T47D (cell line): Measurements from ENCODE around the gene PILRB.
"Not testable (repeated sequence)": the region's sequence is repeated elsewhere in the genome, so short reads cannot be mapped to it uniquely, and the experiment has no call there.

Experiments used
- DNase-seq, 2 experiments: peaks; one replicate each; pipeline versions ENCODE4 v3.0.0 to v3.0.0-alpha.2; 2011 to 2012; ENCODE audit warnings: low read depth in 1 of 2, low spot score in 1 of 2
- JUND ChIP-seq: IDR thresholded peaks from 2 replicates; pipeline ENCODE4 v1.6.1; 2012; ENCODE audit warnings: low read depth
- in situ Hi-C: cut with HindIII; loops from 2 replicates; pipeline ENCODE4 v1.10.0; 2016; ENCODE audit warnings: low sequenced_read_pairs, low pct_unique_long_range_greater_than_20kb

PILRB gene

DNA sequence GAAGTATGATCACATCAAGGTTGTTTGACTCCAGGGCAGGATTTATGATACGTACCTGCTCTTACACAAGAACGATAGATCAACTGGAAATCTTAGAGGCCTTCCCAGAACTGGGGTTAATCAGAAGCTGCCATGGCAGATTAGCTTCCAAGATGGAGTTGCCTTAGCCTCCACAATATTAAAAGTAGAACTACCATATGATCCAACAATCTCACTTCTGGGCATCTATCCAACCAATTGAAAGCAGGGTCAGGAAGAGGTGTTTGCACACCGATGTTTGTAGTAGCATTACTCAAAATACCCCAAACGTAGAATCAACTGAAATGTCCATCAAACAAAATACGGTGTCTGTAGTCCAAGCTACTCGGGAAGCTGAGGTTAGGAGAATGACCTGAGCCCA, 6.6 kb downstream of the PILRB start:
- TF ChIP-seq JUND = no peak
- in situ Hi-C loops = no loop called here
- no peak for DNase-seq

DNA sequence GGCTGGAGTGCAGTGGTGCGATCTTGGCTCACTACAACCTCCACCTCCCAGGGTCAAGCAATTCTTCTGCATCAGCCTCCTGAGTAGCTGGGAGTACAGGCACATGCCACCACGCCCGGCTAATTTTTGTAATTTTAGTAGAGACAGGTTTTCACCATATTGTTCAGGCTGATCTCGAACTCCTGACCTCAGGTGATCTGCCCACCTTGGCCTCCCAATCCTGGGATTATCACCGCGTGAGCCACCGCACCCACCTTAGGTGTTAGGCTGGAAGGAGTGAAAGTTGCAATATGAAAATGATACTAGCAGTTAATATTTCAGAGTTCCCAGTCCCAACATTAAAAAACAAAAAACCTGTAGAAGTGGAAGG, 8.1 kb downstream of the PILRB start:
- in situ Hi-C loops, DNase-seq: not testable (repeated sequence)

DNA sequence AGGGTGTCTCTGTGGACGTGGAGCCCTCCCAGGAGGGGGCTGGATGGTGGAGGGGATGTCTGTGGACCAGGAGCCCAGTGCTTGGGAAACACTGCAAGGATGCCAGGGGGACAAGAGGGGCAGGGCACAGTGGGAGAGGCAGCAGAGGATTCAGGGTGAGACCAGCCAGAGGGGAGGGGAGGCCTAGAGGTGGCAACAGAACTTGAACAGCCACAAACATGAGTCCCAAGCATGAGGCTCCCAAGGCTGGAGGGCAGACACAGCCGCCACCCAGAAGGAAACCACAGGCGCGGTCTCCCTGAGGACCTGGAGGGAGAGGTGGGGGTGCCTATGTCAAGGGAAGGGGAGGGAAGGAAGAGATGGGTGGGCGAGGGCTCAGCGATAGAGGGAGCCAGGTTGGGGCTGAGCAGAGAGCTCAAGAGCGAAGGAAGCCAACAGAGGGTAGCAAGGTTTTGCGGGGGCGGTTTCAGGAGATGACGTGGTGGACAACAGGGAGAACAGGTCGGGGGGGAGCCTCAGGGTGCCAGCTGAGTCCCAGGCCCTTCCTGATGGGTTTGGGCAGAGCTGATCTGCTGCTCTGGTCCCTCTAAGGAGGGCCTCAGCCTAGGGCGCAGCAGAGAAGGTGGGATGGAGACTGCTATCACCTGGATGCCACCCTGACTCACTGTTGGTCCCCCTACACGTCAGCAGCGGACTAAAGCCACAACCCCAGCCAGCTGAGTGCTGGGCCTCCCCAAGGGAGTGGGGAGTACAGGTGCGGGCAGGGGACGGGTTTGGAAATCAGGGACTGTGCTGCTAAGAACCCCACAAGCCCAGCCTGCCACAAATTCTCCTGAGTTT, 8.7 kb downstream of the PILRB start:
- in situ Hi-C loops = no loop called here
- no peak for DNase-seq
- TF ChIP-seq JUND = no peak

DNA sequence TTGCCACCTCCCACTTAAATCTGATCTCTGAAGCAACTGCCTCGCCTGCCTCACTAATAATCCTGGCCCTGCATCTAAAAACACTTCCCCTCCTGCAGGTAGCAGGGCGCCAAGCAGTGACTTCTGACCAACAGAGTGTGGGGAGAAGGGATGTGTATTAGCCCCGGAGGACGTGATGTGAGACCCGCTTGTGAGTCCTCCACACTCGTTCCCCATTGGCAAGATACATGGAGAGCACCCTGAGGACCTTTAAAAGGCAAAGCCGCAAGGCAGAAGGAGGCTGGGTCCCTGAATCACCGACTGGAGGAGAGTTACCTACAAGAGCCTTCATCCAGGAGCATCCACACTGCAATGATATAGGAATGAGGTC, 9.3 kb downstream of the PILRB start:
- in situ Hi-C loops = no loop called here
- DNase-seq = no peak
- TF ChIP-seq JUND = no peak

DNA sequence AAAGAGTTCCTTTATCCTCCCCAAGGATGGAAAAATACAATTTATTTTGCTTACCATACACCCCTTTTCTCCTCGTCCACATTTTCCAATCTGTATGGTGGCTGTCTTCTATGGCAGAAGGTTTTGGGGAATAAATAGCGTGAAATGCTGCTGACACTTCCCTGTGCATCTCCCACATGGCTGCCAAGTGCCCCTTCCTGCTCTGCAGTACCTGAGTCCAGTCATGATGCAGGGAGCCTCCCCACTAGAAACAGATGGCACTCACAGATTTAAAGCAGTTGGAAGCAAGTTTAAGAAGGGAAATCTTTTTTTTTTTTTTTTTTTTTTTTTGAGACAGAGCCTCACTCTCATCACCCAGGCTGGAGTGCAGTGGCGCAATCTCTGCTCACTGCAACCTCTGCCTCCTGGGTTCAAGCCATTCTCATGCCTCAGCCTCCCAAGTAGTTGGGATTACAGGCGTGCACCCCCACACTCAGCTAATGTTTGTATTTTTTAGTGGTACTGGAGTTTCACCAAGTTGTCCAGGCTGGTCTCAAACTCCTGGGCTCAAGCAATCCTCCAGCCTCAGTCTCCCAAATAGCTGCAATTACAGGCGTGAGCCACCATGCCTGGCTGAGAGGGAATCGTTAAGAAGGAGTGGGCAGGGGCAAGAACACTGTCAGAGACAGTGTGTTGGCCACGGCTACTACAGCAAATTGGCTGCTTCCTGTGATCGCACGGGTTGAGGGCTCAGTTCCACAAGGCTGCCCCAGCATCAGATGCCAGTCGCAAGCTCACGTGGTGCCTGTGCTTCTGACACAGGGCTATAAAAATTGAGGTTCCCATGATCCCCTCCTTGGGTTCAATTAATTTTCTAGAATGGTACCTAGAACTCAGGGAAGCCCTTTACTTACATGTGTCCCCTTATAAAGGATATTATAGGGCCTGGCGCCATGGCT, 10.0 kb downstream of the PILRB start:
- in situ Hi-C loops = no loop called here
- TF ChIP-seq JUND = no peak
- DNase-seq = no peak

DNA sequence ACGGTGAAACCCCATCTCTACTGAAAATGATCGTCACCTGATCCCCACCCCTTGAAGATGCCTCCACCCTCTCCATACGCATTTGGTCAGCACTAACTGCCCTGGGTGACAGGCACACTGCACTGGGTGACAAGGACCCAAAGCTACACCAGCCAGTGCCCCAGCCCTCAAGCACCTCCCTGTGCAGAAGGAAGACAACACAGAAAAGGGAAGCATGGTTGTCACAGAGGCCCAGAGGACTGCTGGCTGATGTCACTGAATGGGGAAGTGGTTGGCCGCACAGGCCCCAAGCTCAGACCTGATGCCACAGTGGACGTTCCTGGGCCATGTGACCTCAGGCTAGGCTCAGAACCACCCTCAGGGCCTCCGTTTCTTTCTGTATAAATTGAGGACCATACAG, 11.2 kb downstream of the PILRB start:
- in situ Hi-C loops = no loop called here
- DNase-seq = no peak

DNA sequence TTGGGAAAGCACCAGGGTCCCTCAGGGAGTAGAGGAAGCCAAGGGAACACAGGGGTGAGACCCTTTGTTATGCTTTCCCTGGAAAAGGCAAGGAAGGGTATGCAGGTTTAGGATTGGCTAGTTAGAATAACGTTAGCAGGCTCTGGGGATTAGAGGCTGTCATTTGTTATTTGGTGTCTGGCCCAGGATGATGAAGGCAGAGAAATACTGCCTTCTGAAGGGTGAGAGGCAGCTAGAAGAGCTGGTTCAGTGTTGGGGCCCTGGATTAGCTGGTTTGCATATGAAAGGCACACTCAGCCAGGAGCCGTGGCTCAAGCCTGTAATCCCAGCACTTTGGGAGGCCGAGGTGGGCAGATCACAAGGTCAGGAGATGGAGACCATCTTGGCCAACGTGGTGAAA, 12.4 kb downstream of the PILRB start:
- DNase-seq = no peak
- TF ChIP-seq JUND = no peak
- in situ Hi-C loops = no loop called here

More for the DNA sequence above, 11.2 kb downstream of the PILRB start:
- no peak for TF ChIP-seq JUND

DNA sequence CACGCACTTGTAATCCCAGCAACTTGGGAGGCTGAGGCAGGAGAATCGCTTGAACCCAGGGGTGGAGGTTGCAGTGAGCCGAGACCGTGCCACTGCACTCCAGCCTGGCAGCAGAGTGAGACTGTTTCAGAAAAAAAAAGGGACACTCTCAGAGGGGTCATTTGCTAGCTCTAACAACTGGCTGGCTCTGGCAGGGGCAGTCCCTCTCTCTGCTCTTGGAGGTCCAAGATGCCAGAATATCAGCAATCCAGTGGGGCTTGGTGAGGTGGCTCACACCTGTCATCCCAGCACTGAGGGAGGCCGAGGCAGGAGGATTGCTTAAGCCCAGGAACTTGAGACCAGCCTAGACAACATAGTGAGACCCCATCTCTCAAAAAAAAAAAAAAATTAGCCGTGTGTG, 12.8 kb downstream of the PILRB start:
- in situ Hi-C loops = no loop called here
- TF ChIP-seq JUND = no peak

DNA sequence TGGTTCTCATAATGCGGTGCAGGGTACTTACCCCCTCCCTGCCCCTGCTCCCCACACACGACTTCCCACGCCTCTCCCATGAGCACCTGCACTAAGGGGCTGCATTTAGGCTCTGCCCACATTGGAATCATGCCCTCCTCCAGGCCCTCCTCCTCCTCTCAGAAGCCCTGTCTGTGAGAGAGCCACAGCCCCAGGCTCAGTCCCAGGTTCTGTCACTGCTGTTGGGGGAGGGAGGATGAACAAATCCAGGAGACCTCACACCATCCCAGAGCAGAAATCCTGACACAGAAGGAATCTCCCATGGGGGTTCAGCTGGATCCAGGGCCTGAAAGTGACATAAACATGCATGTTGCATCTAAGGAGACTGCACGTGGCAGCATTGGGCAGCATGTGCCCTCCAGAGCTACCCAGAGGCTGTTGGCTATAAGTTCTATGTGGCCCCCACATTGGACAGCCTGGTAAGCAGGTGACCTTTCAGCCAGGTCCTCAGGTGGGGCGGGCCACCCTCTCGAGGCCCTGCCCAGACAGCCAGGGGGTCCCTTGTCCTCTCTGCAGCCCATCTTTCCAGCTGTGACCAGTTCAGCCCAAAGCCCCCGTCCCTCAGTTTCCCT, 13.7 kb downstream of the PILRB start:
- DNase-seq = no peak
- in situ Hi-C loops = no loop called here
- no peak for TF ChIP-seq JUND

More for the DNA sequence above, 12.8 kb downstream of the PILRB start:
- DNase-seq = no peak

DNA sequence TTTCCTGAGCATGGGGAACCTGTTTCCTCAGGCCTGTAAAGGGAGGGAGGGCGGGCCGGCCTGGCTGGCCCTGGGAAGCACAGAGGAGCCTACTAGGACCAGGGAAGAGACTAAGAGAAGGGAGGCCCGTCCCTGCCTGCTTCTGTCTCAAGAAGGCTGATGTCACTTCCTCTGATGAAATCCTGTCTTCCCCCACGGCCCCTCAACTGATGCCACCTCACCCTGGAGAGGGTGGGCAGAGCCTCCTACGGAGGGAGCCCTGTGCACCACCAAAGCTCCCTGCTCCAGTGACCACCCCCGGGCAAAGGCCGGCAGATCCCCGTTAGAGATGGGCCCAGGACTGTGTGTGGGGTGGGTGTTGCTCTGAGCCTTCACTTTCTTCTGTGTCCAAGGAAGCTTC, 14.3 kb downstream of the PILRB start:
- in situ Hi-C loops = no loop called here
- DNase-seq = no peak
- TF ChIP-seq JUND = no peak

DNA sequence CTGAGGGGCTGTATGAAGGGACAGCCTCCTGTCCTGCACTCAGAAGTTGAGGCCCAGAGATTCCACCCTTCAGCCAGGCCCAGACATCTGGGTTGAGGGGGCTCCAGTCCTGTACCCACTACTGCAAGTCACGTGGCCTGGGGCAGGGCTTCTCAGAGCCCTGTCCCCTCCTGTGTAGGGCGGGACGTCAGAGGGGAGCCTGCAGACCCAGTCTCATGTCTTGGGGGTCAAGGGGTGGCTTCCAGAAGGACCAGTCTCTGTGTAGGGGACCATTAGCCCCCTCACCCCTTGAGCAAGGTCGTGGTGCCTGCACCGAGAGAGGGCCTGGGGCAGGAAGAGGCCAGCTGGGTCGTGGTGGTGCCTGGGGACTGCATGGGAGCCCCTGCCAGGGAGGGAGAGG, 14.8 kb downstream of the PILRB start:
- DNase-seq = no peak
- no peak for TF ChIP-seq JUND
- in situ Hi-C loops = no loop called here

DNA sequence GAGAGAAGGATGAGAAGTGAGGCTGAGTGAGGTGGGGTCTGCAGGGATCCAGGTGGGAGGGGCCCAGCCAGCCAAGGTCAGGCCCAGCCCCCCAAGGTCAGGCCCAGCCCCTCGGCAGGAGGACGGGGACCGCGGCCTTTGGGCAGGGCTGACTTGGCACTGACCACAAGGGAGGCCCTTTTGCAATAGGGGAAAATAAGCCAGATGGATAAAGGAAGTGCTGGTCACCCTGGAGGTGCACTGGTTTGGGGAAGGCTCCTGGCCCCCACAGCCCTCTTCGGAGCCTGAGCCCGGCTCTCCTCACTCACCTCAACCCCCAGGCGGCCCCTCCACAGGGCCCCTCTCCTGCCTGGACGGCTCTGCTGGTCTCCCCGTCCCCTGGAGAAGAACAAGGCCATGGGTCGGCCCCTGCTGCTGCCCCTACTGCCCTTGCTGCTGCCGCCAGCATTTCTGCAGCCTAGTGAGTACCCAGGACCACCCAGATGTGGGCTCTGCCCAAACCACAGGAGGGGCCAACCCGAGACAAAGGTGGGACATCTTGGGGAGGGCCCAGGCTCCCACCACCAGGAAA, 15.4 kb downstream of the PILRB start, which contains the start of gene PILRA:
TSS of gene PILRA (plus strand) at position 227 of the 571 bp plus-strand sequence. CDS start at position 397, 170 bp downstream.
- in situ Hi-C loops = no loop called here
- no peak for TF ChIP-seq JUND

DNA sequence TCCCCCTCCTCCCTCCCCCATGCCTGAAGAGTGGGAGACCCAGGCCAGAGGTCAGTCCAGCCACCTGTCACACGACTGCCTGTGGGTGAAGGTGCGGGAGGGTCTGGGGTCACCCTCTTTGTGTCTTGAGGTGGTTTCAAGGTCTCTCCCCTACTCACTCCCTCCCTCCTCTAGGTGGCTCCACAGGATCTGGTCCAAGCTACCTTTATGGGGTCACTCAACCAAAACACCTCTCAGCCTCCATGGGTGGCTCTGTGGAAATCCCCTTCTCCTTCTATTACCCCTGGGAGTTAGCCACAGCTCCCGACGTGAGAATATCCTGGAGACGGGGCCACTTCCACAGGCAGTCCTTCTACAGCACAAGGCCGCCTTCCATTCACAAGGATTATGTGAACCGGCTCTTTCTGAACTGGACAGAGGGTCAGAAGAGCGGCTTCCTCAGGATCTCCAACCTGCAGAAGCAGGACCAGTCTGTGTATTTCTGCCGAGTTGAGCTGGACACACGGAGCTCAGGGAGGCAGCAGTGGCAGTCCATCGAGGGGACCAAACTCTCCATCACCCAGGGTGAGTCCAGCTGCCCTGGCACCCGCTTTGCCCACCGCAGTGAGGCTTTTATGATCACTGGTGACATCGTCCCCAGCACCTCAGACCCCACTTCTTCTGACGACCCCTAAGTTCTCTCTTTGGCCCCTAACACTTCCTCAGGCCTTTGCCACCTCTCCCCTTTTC, 16.1 kb downstream of the PILRB start:
- DNase-seq, in situ Hi-C loops: not testable (repeated sequence)

More for the DNA sequence above, 15.4 kb downstream of the PILRB start, which contains the start of gene PILRA:
- DNase-seq = no peak
